Measurements from ENCODE around the gene KCTD13.
"Not testable (repeated sequence)": the region's sequence is repeated elsewhere in the genome, so short reads cannot be mapped to it uniquely, and the experiment has no call there.

KCTD13 gene

GRCh38 chr16:29906520-29907244 lies 19.3 kb downstream of the KCTD13 start:
- no peak for DNase-seq (ENCODE audit: low read depth)

GRCh38 chr16:29905668-29906067 lies 20.4 kb downstream of the KCTD13 start:
- no peak for DNase-seq (ENCODE audit: low read depth)

GRCh38 chr16:29904947-29905346 lies 21.1 kb downstream of the KCTD13 start:
- no peak for DNase-seq (ENCODE audit: low read depth)

- no peak for DNase-seq (ENCODE audit: low read depth)
Observed at GRCh38 chr16:29903590-29903989, 22.4 kb downstream of the KCTD13 start.

- DNase-seq (ENCODE audit: low read depth) = no peak
Observed at GRCh38 chr16:29901607-29901945, 24.4 kb downstream of the KCTD13 start.

- DNase-seq (ENCODE audit: low read depth) = no peak
Observed at GRCh38 chr16:29900888-29901606, 25.0 kb downstream of the KCTD13 start.

- peak; percentile 59 for DNase-seq (ENCODE audit: low read depth)
Observed at GRCh38 chr16:29900102-29900887, 25.7 kb downstream of the KCTD13 start, which contains the start of gene ASPHD1. Gene ASPHD1, plus strand, starts transcription at chr16:29900488. Its CDS starts 484 bp downstream, at chr16:29900972.

- DNase-seq (ENCODE audit: low read depth) = peak; percentile 61
Observed at GRCh38 chr16:29899516-29900101, 26.4 kb downstream of the KCTD13 start, which contains the start of gene SEZ6L2. Gene SEZ6L2, minus strand, starts transcription at chr16:29899550. Its CDS starts 531 bp downstream, at chr16:29899019.

- no peak for DNase-seq (ENCODE audit: low read depth)
Observed at GRCh38 chr16:29898804-29899515, 27.1 kb downstream of the KCTD13 start.

- DNase-seq (ENCODE audit: low read depth) = no peak
Observed at GRCh38 chr16:29898135-29898803, 27.8 kb downstream of the KCTD13 start.

- DNase-seq (ENCODE audit: low read depth) = no peak
Observed at GRCh38 chr16:29897333-29897732, 28.7 kb downstream of the KCTD13 start.

- no peak for DNase-seq (ENCODE audit: low read depth)
Observed at GRCh38 chr16:29896841-29897240, 29.2 kb downstream of the KCTD13 start.

- no peak for DNase-seq (ENCODE audit: low read depth)
Observed at GRCh38 chr16:29894352-29894751, 31.7 kb downstream of the KCTD13 start.

- no peak for DNase-seq (ENCODE audit: low read depth)
Observed at GRCh38 chr16:29893553-29893952, 32.5 kb downstream of the KCTD13 start.

- no peak for DNase-seq (ENCODE audit: low read depth)
Observed at GRCh38 chr16:29892458-29892813, 33.6 kb downstream of the KCTD13 start.

- no peak for DNase-seq (ENCODE audit: low read depth)
Observed at GRCh38 chr16:29891525-29892457, 34.2 kb downstream of the KCTD13 start.

GRCh38 chr16:29889372-29889771 lies 36.7 kb downstream of the KCTD13 start:
- not testable (repeated sequence) for DNase-seq (ENCODE audit: low read depth)

- no peak for DNase-seq (ENCODE audit: low read depth)
Observed at GRCh38 chr16:29883987-29884386, 42.0 kb downstream of the KCTD13 start.

- DNase-seq (ENCODE audit: low read depth) = no peak
Observed at GRCh38 chr16:29881050-29881449, 45.0 kb downstream of the KCTD13 start.

- DNase-seq (ENCODE audit: low read depth) = no peak
Observed at GRCh38 chr16:29878172-29878571, 47.9 kb downstream of the KCTD13 start.

Measured in activated T-helper 9 cell treated with anti-CD3 and anti-CD28 coated beads, Interleukin-2, amount 50 U/mL, for 16 hours (primary cell).